GM06990 (cell line): ENCODE results near the gene SKI.
"Not testable (repeated sequence)": the region's sequence is repeated elsewhere in the genome, so short reads cannot be mapped to it uniquely, and the experiment has no call there.

ENCODE experiments used
- DNase-seq: peaks from one replicate; pipeline ENCODE4 v3.0.0-alpha.2; 2011; ENCODE audit not compliant: insufficient read length; ENCODE audit errors: extremely low read depth
- H3K27me3 ChIP-seq: replicated peaks from 2 replicates; pipeline ENCODE4 v1.6.0; 2011; ENCODE audit warnings: low read length; ENCODE audit not compliant: control insufficient read depth, insufficient read depth
- H3K36me3 ChIP-seq: 2 replicates; pipeline ENCODE4 v1.5.1; 2011; ENCODE audit warnings: low read length; ENCODE audit not compliant: control insufficient read depth, insufficient read depth
- H3K4me3 ChIP-seq: replicated peaks from 2 replicates; pipeline ENCODE4 v1.5.1; 2011; ENCODE audit warnings: low read depth, mild to moderate bottlenecking, control low read depth, low read length
- CTCF ChIP-seq: IDR thresholded peaks from 2 replicates; pipeline ENCODE4 v1.5.1; 2011; ENCODE audit warnings: low read length, control low read depth, mild to moderate bottlenecking, inconsistent platforms; ENCODE audit not compliant: insufficient read depth, poor library complexity, severe bottlenecking

Gene SKI

GRCh38 chr1:2294725-2295078 lies 66.6 kb downstream of the SKI start:
- Histone ChIP-seq H3K27me3 (no peaks in the 10 kb centered on the region), H3K4me3 (no peak overlapping the region), H3K36me3 (no peaks in the 10 kb centered on the region)
- TF ChIP-seq CTCF, result no peak
- no peak for DNase-seq

GRCh38 chr1:2295526-2295925 lies 67.4 kb downstream of the SKI start:
- Histone ChIP-seq H3K4me3 (no peak overlapping the region), H3K36me3 (no peaks in the 10 kb centered on the region), H3K27me3 (no peaks in the 10 kb centered on the region)
- DNase-seq, result no peak
- no peak for TF ChIP-seq CTCF

DNA sequence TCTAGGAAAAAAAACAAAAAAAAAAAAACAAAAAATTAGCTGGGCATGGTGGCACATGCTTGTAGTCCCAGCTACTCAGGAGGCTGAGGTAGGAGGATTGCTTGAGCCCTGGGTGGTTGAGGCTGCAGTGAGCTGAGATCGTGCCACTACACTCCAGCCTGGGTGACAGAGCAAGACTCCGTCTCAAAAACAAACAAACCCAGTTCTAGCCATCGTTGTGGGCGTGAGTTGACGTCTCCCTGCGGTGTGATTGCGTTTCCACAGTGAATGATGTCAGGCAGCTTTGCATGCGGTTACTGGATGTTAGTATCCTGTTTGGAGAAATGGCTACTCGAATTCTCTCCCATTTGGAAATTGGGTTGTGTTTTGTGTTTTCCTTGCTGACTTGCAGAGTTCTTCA lies 68.1 kb downstream of the SKI start:
- not testable (repeated sequence) for H3K27me3 ChIP-seq, H3K36me3 ChIP-seq, DNase-seq, H3K4me3 ChIP-seq

GRCh38 chr1:2296614-2297013 lies 68.5 kb downstream of the SKI start:
- TF ChIP-seq CTCF, result no peak
- Histone ChIP-seq H3K27me3 (no peaks in the 10 kb centered on the region), H3K36me3 (no peaks in the 10 kb centered on the region), H3K4me3 (no peak overlapping the region)
- DNase-seq, result no peak

GRCh38 chr1:2297246-2298011 lies 69.3 kb downstream of the SKI start:
- Histone ChIP-seq H3K4me3 (no peak overlapping the region), H3K36me3 (no peaks in the 10 kb centered on the region), H3K27me3 (no peaks in the 10 kb centered on the region)
- TF ChIP-seq CTCF, result no peak
- no peak for DNase-seq

DNA sequence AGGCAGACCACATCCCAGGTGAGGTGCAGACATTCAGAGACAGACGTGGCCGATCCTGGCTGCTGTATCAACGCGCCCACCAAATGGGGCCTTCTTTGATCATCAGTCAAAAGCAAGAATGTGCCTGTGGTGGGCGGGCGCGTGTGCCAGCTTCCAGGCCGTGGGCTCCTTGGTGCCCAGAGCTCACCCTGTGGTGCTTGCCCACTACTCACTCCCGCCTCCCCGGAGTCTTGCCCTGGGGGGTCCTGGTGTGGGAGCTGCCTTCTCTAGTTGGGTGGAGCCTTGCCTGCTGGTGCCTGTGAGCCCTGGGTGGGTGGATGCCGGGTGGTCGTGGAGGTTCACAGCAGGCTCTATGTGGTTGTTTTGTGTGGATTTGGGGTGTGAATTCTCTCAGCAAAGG lies 70.6 kb downstream of the SKI start:
- Histone ChIP-seq H3K36me3 (peaks cover 3% of the 10 kb centered on the region; the same call in 1 of the 2 replicates), H3K27me3 (no peaks in the 10 kb centered on the region)
- DNase-seq, result no peak

More for the DNA sequence above, 70.6 kb downstream of the SKI start:
- no peak for TF ChIP-seq CTCF
- no peak overlapping the region for H3K4me3 ChIP-seq
